Hypothalamus (tissue), 51 donors: ENCODE data around the gene SSC5D.
"Not testable (repeated sequence)": the region's sequence is repeated elsewhere in the genome, so short reads cannot be mapped to it uniquely, and the experiment has no call there.

Source experiments
- DNase-seq, 51 donors: peaks; one replicate each; lab custom pipeline; 2025; lab: John Stamatoyannopoulos, UW

The SSC5D gene

DNA sequence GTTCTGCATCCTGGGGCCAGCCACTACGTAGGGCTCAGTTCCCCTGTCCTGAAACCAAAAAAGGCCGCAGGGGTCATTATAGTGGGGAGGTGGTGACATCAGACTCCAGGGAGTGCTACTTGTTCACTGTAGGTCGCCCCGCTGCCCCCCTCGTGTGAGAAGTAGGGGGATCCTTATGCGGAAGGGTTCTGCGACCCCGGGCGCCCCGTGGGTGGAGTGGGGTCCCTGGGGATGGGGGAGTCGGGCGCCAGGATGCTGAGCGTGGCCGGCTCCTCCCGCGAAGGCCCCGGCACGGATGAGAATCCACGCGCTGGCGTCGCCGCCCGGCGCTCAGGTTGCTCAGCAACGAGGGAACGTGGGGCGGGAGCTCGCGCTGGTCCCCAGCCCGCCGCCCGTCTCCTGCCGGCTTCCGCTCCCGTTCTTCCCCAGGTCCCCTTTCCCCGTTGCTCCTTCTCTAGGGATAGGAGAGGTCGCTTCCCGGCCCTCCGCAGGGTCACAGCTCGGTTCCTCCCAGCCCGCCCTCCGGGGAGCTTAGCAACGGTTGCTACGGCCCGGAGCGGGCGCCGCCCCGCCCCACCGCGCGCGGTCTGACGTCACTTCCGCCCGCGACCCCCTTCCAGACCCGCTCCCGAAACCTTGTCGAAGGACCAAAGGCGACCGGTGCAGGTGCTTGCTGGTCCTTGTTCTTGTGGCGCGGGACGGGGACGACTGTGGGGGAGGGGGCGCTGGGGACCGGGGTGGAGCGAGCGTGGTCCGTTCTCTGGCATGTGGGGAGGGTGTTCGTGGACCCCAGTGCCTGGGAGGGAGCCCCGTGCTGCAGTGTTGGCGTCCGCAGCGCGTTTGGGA lies 3.4 kb upstream of the SSC5D start, which contains the start of gene NAT14:
NAT14 (plus strand) TSS at position 596 of the 846 bp plus-strand sequence. CDS start 521 bp downstream, outside the sequence.
- DNase-seq: peak in 38 of 51 donors; percentile 10 to 78 (median 52)

DNA sequence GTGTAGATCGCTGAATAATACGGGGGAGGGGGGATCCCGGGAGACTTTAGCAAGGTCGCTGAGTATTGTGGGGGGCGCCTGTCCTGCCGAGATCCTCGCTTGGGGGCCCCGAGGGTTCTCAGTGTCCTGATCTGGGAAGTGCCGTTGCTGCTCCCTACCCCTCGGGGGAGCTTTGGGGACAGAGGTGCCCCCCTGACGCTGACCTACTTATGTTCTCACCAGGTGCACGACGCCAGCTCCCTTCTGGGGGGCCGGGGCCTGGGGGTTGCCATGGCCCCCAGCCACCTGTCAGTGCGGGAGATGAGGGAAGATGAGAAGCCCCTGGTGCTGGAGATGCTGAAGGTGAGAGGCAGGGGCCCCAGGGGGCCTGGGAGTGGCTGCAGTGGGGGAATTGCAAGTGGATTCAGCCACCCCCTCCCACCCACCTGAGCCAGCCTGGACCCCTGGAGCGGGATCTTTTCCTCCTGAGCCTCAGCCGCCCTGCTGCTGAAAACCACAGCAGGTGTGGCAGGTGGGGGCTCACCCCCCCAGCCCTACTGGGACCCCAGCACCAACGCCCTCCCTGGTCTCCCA lies 2.7 kb upstream of the SSC5D start:
- DNase-seq: peak in 2 of 51 donors; percentile 23 to 39

DNA sequence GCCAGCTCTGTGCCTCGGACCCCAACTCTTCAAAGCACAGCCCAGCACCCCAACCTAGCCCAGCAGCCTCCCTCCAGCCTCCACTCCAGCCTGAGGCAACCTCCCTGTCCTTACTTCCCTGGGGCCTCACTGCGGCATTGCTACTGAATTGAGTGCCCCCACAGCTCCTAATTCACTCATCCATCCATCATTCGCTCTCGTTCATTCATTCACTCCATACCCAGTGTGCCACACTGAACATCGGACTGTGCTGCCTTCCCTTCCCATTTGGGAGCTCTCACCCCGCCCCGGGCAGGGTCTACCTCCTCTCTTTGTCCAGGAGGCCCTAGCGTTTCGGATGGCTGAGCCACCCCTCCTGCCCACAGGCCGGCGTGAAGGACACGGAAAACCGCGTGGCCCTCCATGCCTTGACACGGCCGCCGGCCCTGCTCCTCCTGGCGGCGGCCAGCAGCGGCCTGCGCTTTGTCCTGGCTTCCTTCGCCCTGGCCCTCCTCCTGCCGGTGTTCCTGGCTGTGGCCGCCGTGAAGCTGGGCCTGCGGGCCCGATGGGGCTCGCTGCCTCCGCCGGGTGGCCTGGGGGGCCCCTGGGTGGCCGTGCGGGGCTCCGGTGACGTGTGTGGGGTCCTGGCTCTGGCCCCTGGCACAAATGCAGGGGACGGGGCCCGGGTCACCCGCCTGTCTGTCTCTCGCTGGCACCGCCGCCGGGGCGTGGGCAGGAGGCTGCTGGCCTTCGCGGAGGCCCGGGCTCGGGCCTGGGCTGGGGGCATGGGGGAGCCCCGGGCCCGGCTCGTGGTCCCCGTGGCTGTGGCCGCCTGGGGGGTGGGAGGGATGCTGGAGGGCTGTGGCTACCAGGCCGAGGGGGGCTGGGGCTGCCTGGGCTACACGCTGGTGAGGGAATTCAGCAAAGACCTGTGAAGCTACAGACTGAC lies 1.9 kb upstream of the SSC5D start:
- no peak for DNase-seq

DNA sequence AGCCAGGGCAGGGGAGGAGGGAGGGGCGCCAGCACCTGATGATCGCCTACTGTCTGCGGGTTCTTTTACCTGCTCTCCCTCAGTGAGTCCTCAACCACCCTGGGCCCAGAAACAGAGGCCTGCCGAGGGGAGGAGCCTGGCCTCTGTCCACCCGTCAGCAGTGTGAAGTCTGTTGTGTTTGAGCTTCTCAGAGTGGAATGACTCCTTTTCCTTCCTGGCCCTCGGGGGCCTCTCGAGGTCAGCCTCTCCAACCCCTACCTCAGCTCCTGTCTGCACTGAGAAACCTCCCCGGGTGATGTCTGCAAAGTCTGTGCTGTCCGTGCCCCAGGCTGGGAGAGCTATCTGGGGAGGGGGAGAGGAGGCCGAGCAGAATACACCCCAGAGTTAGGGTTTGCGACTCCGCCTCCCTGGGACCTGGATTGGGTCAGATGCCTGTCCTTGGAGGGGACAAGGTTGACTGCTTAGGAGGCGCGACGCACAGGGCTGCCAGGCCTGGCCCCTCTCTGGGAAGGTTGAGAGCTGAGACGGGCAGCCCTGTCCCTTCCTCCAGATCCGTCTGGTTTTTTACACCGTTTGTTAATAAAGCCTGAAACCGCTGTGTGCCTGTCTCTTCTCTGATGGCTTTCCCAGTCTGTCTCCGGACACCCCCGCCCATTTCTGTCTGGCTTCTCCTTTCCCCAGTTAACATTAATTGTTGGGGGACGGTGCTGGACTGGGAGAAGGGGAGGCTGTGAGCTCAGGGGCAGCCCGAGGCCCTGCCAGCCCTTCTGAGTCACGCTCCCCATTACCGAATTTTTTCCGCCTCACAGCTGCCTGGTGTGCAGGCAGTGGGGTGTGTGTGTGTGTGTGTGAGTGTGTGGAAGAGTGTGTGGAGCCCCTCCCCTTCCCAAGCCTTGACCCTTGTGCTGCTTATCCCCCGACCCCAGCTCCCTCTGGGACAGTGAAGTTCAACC lies 989 bp upstream of the SSC5D start:
- peak in 5 of 51 donors; percentile 14 to 40 (median 21) for DNase-seq

DNA sequence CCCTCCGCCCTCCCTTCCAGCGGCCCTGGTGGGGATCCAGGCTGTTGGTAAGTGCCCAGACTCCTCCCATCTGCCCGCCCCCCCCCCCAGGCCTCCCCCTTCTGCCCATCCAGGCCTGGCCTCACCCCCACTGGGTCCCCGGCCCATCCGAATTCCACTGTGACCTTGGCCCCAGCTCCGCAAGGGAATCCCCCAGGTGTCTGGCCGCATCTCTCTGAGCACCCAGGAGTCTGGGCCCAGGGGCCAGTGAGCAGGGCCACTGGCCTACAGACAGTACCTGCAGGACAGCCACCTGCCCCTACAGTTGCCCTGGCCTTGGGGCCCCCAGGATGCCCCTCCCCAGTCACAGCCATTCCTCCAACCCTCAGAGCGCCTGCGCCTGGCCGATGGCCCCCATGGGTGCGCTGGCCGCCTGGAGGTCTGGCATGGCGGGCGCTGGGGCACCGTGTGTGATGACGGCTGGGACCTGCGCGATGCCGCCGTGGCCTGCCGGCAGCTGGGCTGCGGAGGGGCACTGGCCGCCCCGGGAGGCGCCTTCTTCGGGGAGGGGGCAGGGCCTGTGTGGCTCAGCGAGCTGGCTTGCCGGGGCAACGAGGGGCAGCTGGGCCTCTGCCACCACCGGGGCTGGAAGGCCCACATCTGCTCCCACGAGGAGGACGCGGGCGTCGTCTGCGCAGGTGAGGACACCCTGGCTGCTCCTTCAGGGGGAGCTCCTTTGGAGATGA lies 912 bp downstream of the SSC5D start:
- DNase-seq: peak in 2 of 51 donors; percentile 8 to 12

DNA sequence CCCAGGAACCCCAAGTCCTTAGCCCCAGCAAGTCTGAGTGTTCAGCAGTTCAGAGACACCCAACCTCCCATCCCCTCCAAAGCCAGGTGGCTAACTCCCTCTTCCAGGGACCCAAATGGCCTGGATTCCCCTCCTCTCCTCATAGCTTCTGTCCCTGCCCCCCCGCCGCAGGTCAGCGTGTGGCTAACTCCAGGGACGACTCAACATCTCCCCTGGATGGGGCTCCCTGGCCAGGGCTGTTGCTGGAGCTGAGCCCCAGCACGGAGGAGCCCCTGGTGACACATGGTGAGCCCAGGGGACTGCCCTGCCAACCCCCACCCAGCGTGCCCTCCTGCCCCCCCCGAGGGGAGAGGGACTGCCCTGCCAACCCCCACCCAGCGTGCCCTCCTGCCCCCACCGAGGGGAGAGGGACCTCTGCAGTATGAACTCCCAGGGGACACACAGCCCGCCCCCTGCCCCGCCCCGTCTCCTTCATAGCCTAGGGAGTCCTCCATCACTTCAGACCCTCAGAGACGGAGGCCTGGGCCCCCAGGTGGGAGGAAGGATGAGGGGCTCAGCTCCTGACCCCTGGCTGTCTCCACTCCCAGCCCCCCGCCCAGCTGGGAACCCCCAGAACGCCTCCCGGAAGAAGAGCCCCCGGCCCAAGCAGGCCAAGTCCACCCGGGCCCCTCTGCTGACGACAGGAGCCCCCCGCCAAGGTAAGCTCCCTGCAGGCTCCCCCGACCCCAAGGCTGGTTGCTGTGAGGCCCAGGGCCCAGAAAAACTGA lies 1.7 kb downstream of the SSC5D start:
- DNase-seq: no peak

DNA sequence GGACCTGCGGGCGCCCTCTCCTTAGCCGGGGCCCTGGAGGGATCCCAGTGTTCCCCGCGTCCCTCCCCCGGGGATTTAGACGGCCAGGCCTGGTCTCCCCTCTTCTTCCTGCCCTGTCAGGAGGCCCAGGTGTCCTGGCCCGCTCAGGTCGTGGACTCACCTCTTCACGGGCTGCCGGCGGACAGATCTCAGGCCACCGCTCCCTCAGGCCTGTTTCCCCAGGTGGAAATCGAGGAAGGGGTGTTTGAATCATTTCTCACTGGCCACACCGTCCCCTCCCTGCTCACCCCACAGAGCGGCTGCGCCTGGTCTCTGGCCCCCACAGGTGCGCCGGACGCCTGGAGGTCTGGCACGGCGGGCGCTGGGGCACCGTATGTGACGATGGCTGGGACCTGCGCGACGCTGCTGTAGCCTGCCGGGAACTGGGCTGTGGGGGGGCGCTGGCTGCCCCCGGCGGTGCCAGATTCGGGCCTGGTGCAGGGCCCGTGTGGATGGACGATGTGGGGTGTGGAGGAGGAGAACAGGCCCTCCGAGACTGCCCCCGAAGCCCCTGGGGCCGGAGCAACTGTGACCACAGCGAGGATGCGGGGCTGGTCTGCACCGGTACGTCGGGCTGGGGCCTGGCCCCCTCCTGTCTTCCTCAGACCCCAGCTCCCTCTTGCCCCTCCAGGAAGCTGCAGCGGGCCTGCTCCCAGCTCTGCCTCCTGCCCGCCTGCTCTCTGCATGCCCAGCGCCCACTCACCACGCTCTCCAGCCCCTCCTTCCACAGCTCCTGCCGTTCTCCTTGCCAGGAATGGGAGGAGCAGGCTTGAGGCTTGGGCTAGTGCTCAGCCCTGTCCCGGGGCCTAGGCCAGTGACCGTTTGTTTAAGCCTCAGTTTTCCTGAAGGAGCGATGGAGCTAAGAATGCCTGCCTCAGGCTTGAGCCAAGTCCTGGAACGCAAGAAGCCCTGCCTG lies 2.5 kb downstream of the SSC5D start:
- no peak for DNase-seq

DNA sequence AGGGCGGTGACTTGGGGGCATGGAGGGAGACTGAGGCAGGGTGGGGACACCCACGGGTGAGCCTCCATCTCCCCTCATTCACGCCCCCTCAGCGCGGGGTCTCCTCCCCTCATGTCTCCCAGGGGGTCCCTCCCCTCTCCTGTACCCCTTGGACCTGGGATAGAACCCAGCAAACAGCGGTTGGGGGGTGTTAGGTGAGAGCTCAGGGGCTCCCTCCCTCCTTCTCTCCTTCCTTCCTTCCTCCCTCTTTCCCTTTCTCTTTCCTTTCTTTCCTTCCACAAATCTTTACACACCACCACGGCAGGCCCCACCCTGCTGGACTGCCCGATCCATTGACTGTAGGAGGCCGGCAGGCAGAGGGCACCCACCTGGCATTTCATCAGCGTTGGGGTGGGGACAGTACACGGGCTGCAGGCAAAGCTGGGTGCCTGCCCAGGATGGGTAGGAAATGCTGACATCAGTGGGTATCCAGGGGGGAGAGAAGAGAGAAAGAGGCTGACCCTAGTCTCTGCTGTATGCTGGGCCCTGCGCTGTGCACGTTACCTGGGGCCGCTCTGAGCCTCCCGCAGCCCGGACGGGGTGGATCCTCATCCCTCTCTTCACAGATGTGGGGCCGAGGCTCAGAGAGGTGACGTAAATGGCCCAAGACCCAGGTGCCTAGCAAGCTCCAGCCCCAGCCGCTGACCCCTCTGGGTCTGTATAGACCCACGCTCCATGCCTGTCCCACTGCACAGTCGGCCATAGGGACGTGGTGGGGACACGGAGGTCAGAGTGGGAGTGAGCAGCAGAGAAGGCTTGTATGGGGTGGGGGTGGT lies 3.5 kb downstream of the SSC5D start:
- no peak for DNase-seq

DNA sequence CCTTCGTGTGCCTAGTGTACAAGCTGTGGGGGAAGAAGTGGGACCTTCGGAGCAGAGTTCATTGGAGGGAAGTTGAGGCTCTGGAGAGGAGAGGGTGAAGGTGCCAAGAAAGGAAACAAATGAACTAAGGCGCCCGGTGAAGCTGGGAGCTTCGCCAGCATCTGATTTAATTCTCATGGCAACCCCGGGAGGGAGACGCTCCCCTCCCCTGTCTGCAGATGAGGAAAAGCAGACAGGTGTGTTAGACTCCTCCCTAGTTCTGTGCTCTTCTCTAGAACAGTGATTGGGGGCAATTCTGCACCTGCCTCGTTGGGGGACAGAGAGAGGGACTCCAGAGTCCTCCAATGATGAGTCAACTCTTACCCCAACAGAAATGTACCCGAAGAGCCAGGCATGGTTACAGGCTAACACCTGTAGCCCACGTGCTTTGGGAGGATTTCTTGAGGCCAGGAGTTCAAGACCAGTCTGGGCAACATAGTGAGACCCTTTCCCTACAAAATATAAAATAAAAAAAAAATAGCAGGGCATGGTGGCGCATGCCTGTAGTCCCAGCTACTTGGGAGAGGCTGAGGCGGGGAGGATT lies 4.2 kb downstream of the SSC5D start:
- peak in 2 of 51 donors; percentile 7 to 18 for DNase-seq

DNA sequence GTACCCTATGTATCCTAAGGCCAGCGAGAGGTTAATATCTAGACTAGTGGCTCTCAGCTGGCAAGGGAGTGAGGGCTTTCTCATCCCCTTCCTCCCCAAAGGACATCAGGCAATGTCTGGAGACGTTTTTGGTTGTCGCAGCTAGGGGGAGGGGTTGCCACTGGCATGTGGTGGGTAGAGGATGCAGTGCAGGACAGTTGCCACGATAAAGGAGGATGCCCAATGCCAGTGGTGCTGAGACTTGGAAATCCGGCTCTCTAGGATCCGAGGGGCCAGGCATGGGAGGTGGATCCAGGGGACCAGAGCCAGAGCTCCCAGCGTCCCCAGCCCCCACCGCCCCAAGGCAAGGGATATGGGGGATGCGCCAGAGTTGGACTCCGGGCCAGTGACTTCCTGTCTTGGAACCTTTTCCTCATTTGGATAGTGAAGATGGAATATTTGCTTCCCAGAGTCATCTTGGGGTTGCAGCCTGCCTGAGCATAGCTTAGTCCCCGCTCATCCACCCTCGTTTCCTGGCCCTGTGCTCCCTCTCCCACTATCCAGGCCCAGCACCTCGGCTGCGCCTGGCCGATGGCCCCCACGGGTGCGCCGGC lies 4.9 kb downstream of the SSC5D start:
- no peak for DNase-seq

DNA sequence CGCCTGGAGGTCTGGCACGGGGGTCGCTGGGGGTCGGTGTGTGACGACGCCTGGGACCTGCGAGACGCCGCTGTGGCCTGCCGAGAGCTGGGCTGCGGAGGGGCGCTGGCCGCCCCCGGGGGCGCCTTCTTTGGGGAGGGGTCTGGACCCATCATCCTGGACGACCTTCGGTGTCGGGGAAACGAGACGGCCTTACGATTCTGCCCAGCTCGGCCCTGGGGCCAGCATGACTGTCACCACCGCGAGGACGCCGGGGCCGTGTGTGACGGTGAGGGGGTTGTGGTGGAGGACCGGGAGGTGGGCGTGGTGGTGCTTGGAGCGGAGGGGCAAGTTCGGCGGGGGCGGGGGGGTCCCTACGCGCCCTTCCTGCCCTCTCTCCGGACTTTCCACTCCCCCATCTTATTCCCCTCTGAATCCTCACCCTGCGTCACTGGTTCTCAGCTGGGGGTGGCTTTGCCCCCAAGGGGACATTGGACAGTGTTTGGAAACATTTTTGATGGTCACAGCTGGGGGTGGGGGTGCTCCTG lies 5.5 kb downstream of the SSC5D start:
- no peak for DNase-seq

DNA sequence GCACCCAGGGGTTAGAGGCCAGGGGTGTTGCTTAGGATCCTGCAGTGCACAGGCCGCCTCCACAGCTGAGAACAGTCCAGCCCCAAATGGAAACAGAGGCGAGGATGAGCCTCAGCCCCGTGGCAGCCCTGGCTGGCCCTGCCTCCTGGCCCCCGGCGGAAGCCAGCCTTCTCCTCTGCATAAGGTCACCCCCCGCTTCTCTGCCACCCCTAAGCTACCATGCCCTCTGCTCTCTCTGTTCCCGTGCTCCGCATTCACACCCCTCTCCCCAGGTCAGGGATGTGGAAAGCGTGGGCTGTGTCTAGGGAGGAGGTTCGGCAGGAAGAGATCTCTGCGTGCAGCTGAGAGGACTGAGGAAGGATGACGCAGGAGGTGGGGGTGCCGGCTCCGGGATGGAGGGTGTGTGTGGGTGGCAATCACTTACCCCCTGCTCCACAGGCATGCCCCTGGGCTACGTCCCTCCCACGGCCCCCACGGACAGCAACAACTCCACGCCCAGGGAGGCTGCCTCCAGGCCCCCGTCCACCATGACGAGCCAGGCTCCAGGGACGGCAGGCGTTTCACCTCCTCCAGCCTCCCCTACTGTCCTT lies 6.0 kb downstream of the SSC5D start:
- no peak for DNase-seq

DNA sequence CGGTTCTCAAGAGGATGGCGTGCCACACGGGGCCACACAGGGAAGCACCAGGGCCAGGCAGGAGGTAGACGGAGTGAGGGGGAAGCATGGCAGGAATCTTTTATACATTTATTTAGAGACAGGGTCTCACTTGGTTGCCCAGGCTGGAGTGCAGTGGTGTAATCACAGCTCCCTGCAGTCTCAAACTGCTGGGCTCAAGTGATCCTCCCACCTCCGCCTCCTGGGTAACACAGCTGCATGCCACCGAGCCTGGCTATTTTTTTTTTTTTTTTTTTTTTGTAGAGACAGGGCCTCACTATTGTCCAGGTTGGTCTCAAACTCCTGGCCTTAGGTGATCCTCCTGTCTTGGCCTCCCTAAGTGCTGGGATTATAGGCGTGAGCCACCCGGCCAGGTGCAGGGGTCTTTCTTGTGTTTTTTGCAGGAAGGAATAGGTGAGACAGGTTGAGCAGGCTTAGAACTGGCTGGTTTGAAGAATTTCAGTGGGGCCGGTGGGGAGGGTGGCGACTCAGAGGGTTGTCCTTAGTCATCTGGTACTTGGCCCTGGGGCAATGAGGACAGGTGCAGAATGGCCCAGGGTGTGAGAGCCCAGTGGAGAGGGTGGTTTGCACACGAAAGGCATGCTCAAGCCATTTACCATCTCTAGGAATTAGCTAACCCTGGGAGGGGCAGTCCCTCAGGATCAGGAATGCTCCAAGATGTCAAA lies 7.6 kb downstream of the SSC5D start:
- no peak for DNase-seq

DNA sequence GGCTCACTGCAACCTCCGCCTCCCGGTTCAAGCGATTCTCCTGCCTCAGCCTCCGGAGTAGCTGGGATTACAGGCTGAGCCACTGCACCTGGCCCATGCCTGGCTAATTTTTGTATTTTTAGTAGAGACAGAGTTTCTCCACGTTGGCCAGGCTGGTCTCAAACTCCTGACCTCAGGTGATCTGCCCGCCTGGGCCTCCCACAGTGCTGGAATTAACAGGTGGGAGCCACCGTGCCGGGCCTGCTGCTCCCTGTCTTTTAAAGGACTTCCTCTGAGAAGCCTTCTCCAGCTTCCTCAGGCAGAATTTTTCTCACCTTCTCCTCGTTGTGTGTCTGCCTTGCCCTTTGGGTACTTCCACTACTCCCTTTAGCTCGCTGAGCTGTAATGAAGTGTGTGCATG lies 8.6 kb downstream of the SSC5D start:
- DNase-seq: not testable (repeated sequence)
